ENCODE data around the gene ATP5PB.

The ATP5PB gene

GRCh38 chr1:111448918-111449702 lies at the start of gene ATP5PB, which contains the start of gene WDR77:
Gene ATP5PB, plus strand, starts transcription at chr1:111449464. Its CDS starts 78 bp downstream, at chr1:111449542.
Gene WDR77, minus strand, starts transcription at chr1:111449256. Its CDS starts 87 bp downstream, at chr1:111449169.
- H3K4me3 ChIP-seq (replicated peaks; ENCODE audit: low read depth, low read length): peak within 1 kb of the TSS; percentile 99
- peaks cover 2% of the 10 kb centered on the region for H3K36me3 ChIP-seq (ENCODE audit: control insufficient read depth, insufficient read depth, low read length)
- peak; percentile 90 for DNase-seq (ENCODE audit: extremely low read depth, insufficient read length)
- no peaks in the 10 kb centered on the region for H3K27me3 ChIP-seq (replicated peaks; ENCODE audit: control insufficient read depth, insufficient read depth, low read length)
- no peak for TF ChIP-seq CTCF (IDR thresholded peaks at IDR 0.05; ENCODE audit: insufficient read depth, low read length, poor library complexity, severe bottlenecking)

- no peak overlapping the region for H3K4me3 ChIP-seq (replicated peaks; ENCODE audit: low read depth, low read length)
- TF ChIP-seq CTCF (IDR thresholded peaks at IDR 0.05; ENCODE audit: insufficient read depth, low read length, poor library complexity, severe bottlenecking): peak; percentile 62
- no peaks in the 10 kb centered on the region for H3K36me3 ChIP-seq (ENCODE audit: control insufficient read depth, insufficient read depth, low read length)
- H3K27me3 ChIP-seq (replicated peaks; ENCODE audit: control insufficient read depth, insufficient read depth, low read length): no peaks in the 10 kb centered on the region
- no peak for DNase-seq (ENCODE audit: extremely low read depth, insufficient read length)
Measured at GRCh38 chr1:111399792-111400610, 49.3 kb upstream of the ATP5PB start.

- DNase-seq (ENCODE audit: extremely low read depth, insufficient read length): no peak
- no peaks in the 10 kb centered on the region for H3K27me3 ChIP-seq (replicated peaks; ENCODE audit: control insufficient read depth, insufficient read depth, low read length)
- no peaks in the 10 kb centered on the region for H3K36me3 ChIP-seq (ENCODE audit: control insufficient read depth, insufficient read depth, low read length)
- no peak for TF ChIP-seq CTCF (IDR thresholded peaks at IDR 0.05; ENCODE audit: insufficient read depth, low read length, poor library complexity, severe bottlenecking)
- no peak overlapping the region for H3K4me3 ChIP-seq (replicated peaks; ENCODE audit: low read depth, low read length)
Measured at GRCh38 chr1:111402083-111402482, 47.2 kb upstream of the ATP5PB start.

- TF ChIP-seq CTCF (IDR thresholded peaks at IDR 0.05; ENCODE audit: insufficient read depth, low read length, poor library complexity, severe bottlenecking): no peak
- no peak overlapping the region for H3K4me3 ChIP-seq (replicated peaks; ENCODE audit: low read depth, low read length)
- no peaks in the 10 kb centered on the region for H3K27me3 ChIP-seq (replicated peaks; ENCODE audit: control insufficient read depth, insufficient read depth, low read length)
- H3K36me3 ChIP-seq (ENCODE audit: control insufficient read depth, insufficient read depth, low read length): no peaks in the 10 kb centered on the region
- DNase-seq (ENCODE audit: extremely low read depth, insufficient read length): no peak
Measured at GRCh38 chr1:111404588-111404987, 44.7 kb upstream of the ATP5PB start.

- no peaks in the 10 kb centered on the region for H3K36me3 ChIP-seq (ENCODE audit: control insufficient read depth, insufficient read depth, low read length)
- TF ChIP-seq CTCF (IDR thresholded peaks at IDR 0.05; ENCODE audit: insufficient read depth, low read length, poor library complexity, severe bottlenecking): no peak
- no peaks in the 10 kb centered on the region for H3K27me3 ChIP-seq (replicated peaks; ENCODE audit: control insufficient read depth, insufficient read depth, low read length)
- H3K4me3 ChIP-seq (replicated peaks; ENCODE audit: low read depth, low read length): no peak overlapping the region
- peak; percentile 64 for DNase-seq (ENCODE audit: extremely low read depth, insufficient read length)
Measured at GRCh38 chr1:111406321-111406768, 42.9 kb upstream of the ATP5PB start.

Measured in GM06990 (cell line).